B cell (primary cell): Measurements from ENCODE around the gene CADPS. TPM values are rescaled to one million over a fixed set of nuclear protein-coding genes. Genes with fewer than 3 reads are reported as not detected.

Experiments
- ATAC-seq: fragments of 200-7000 bp; cut with Tn5 transposase; one replicate; pipeline ENCODE4 v1.10.0; 2021; ENCODE audit warnings: low read depth, mild to moderate bottlenecking, moderate number of reproducible peaks, moderate library complexity
- CTCF ChIA-PET: fragments of 350-600 bp; sonication (Branson Sonifier 250); formaldehyde crosslinking; loops from one replicate; lab custom pipeline; 2021; ENCODE audit warnings: antibody characterized with exemption, inconsistent platforms; lab: Charles Lee
- POLR2A ChIA-PET: fragments of 350-600 bp; sonication (Branson Sonifier 250); formaldehyde crosslinking; loops from one replicate; lab custom pipeline; 2021; ENCODE audit warnings: antibody characterized with exemption; lab: Charles Lee
- DNase-seq: peaks from one replicate; pipeline ENCODE4 v3.0.0; 2013
- H2AFZ ChIP-seq: 2 replicates; pipeline ENCODE4 v1.6.1; 2012; ENCODE audit warnings: mild to moderate bottlenecking, low read depth, low read length; ENCODE audit not compliant: insufficient read depth, poor library complexity, severe bottlenecking
- H3K27ac ChIP-seq, 2 donors: 1 replicate in 1 of 2; 2 replicates in 1 of 2; pipeline ENCODE4 v1.5.1; 2012 to 2013; ENCODE audit warnings: low read length in 2 of 2, mild to moderate bottlenecking in 2 of 2, moderate library complexity in 1 of 2
- H3K27me3 ChIP-seq, 4 experiments: fragments of 200-600 bp in 1 of 4; sonication (generic) in 1 of 4; replicated peaks in 1 of 4; 1 replicate in 2 of 4; 2 replicates in 2 of 4; pipeline versions ENCODE4 v1.6.1 to v1.7.0; 2013 to 2016; ENCODE audit warnings: low read length in 3 of 4, mild to moderate bottlenecking in 2 of 4, mixed read lengths in 1 of 4, moderate library complexity in 1 of 4; ENCODE audit not compliant: insufficient read depth in 4 of 4, control insufficient read depth in 3 of 4; ENCODE audit errors: control extremely low read depth in 1 of 4
- H3K36me3 ChIP-seq, 2 experiments: replicated peaks in 1 of 2; 1 replicate in 1 of 2; 2 replicates in 1 of 2; pipeline versions ENCODE4 v1.6.1 to v1.7.1; 2013; ENCODE audit warnings: low read length in 1 of 2; ENCODE audit not compliant: insufficient read depth in 2 of 2, control insufficient read depth in 1 of 2; ENCODE audit errors: control extremely low read depth in 1 of 2, extremely low read depth in 1 of 2
- H3K4me1 ChIP-seq, 2 donors: fragments of 200-600 bp in 1 of 2; sonication (generic) in 1 of 2; 1 replicate in 1 of 2; 2 replicates in 1 of 2; pipeline versions ENCODE4 v1.5.1 to v1.6.1; 2013 to 2017; ENCODE audit warnings: low read length in 2 of 2; ENCODE audit not compliant: control insufficient read depth in 2 of 2, insufficient read depth in 2 of 2
- H3K4me2 ChIP-seq: replicated peaks from 2 replicates; pipeline ENCODE3; 2012; ENCODE audit warnings: mild to moderate bottlenecking, low read depth, low read length; ENCODE audit not compliant: poor library complexity, severe bottlenecking
- H3K4me3 ChIP-seq, 5 experiments: fragments of 200-600 bp in 1 of 5; sonication (generic) in 1 of 5; 1 replicate in 3 of 5; 2 replicates in 2 of 5; pipeline versions ENCODE4 v1.5.1 to v1.7.0; 2011 to 2016; ENCODE audit warnings: low read length in 4 of 5, mild to moderate bottlenecking in 4 of 5, low read depth in 2 of 5, control low read depth in 1 of 5, moderate library complexity in 1 of 5; ENCODE audit not compliant: insufficient read depth in 1 of 5; ENCODE audit errors: control extremely low read depth in 1 of 5, extremely low read depth in 1 of 5
- H3K79me2 ChIP-seq: fragments of 200-600 bp; sonication (generic); one replicate; pipeline ENCODE4 v1.6.0; 2016; ENCODE audit warnings: low read length; ENCODE audit not compliant: control insufficient read depth, insufficient read depth
- H3K9ac ChIP-seq: fragments of 200-600 bp; sonication (generic); 2 replicates; pipeline ENCODE4 v1.6.1; 2017; ENCODE audit warnings: mild to moderate bottlenecking, low read length, moderate library complexity
- H3K9me3 ChIP-seq, 3 donors: one replicate each; pipeline versions ENCODE4 v1.6.1 to v1.7.1; 2013; ENCODE audit warnings: low read length in 2 of 3; ENCODE audit not compliant: control insufficient read depth in 2 of 3, insufficient read depth in 1 of 3; ENCODE audit errors: control extremely low read depth in 1 of 3
- H4K20me1 ChIP-seq: 2 replicates; pipeline ENCODE4 v1.6.0; 2012; ENCODE audit warnings: mild to moderate bottlenecking, low read length; ENCODE audit not compliant: insufficient read depth, control insufficient read depth, poor library complexity, severe bottlenecking
- H3K27ac Mint-ChIP-seq: one replicate; pipeline ENCODE4 v1.8.0; 2021; ENCODE audit warnings: mixed read lengths
- H3K27me3 Mint-ChIP-seq: one replicate; pipeline ENCODE4 v1.8.0; 2021; ENCODE audit warnings: mixed read lengths
- H3K4me1 Mint-ChIP-seq: one replicate; pipeline ENCODE4 v1.8.0; 2021; ENCODE audit warnings: mixed read lengths
- H3K4me3 Mint-ChIP-seq: one replicate; pipeline ENCODE4 v1.8.0; 2021; ENCODE audit warnings: mixed read lengths
- H3K9me3 Mint-ChIP-seq: one replicate; pipeline ENCODE4 v1.8.0; 2022; ENCODE audit warnings: mixed read lengths; ENCODE audit not compliant: insufficient read depth
- CTCF ChIP-seq: fragments of 200-600 bp; IDR thresholded peaks from one replicate; pipeline ENCODE4 v1.8.0; 2022; ENCODE audit warnings: antibody characterized with exemption, mild to moderate bottlenecking
- EZH2 ChIP-seq: IDR thresholded peaks from 2 replicates; pipeline ENCODE4 v1.6.1; 2012; ENCODE audit warnings: borderline replicate concordance, low read depth, mild to moderate bottlenecking, moderate library complexity, low read length; ENCODE audit not compliant: insufficient read depth, poor library complexity, severe bottlenecking
- WGBS: methylation state at CpG from one replicate; pipeline ENCODE4 v1.1.5; 2013; ENCODE audit warnings: missing lambda C conversion rate; ENCODE audit not compliant: insufficient coverage; 5-methylcytosine and 5-hydroxymethylcytosine counted together
- intact Hi-C: fragments of 100-400 bp; cut with micrococcal nuclease; formaldehyde crosslinking; loops from one replicate; pipeline ENCODE4 v1.10.0; 2022
- polyA plus RNA-seq: library from polyadenylated mRNA; depleted of rRNA; stranded (reverse); fragments of >200 nt; gene quantifications from 2 replicates; pipeline ENCODE4 v1.2.3, GENCODE V29; 2012
- total RNA-seq, 2 donors: library from RNA; stranded (reverse); fragments of 120-200 nt in 1 of 2; gene quantifications; 1 replicate in 1 of 2; 2 replicates in 1 of 2; pipeline versions ENCODE4 v1.2.3 to v1.2.4, GENCODE V29; 2013 to 2022

CADPS gene
- total and polyA plus RNA-seq, 2 donors (not counting 1 experiment from before 2014, with no cell fraction given): 0.16 to 0.22 TPM

- H3K27me3 Mint-ChIP-seq: no peaks in the 10 kb centered on the region
- no peak for ATAC-seq
- H3K9ac ChIP-seq: no peak overlapping the region
- no peak overlapping the region for H3K4me3 ChIP-seq
- no peak for DNase-seq
- H3K9me3 Mint-ChIP-seq: no peaks in the 10 kb centered on the region
- H4K20me1 ChIP-seq: no peaks in the 10 kb centered on the region
- no peaks in the 10 kb centered on the region for H3K9me3 ChIP-seq
- WGBS: 46% methylated on average over 2 of the region's 2 CpGs
- intact Hi-C loops: no loop called here
- H3K4me1 ChIP-seq: no peaks in the 10 kb centered on the region
- no peaks in the 10 kb centered on the region for H3K36me3 ChIP-seq
- H3K79me2 ChIP-seq: no peaks in the 10 kb centered on the region
- no peak overlapping the region for H3K27ac Mint-ChIP-seq
- no peaks in the 10 kb centered on the region for H3K27me3 ChIP-seq
- H3K4me2 ChIP-seq: no peak overlapping the region
- CTCF ChIA-PET: no interaction called here
- TF ChIP-seq EZH2 (no peak), CTCF (no peak)
- H3K4me3 Mint-ChIP-seq: no peak overlapping the region
- H3K27ac ChIP-seq: no peak overlapping the region
- POLR2A ChIA-PET: no interaction called here
- H3K4me1 Mint-ChIP-seq: no peaks in the 10 kb centered on the region
- no peak overlapping the region for H2AFZ ChIP-seq
Observed at GRCh38 chr3:62922326-62922725, 47.1 kb upstream of the CADPS start.

- H4K20me1 ChIP-seq: no peaks in the 10 kb centered on the region
- no peak overlapping the region for H3K27ac ChIP-seq
- no peaks in the 10 kb centered on the region for H3K4me1 Mint-ChIP-seq
- no peaks in the 10 kb centered on the region for H3K27me3 Mint-ChIP-seq
- H3K27me3 ChIP-seq: no peaks in the 10 kb centered on the region
- H3K9ac ChIP-seq: no peak overlapping the region
- intact Hi-C loops: no loop called here
- ChIA-PET CTCF (interaction anchor here (1.0 kb wide), 1 partner anchor 9 kb away, joined by 3 read pairs; no protein-coding TSS in a partner anchor), POLR2A (no interaction called here)
- H3K9me3 Mint-ChIP-seq: no peaks in the 10 kb centered on the region
- no peak overlapping the region for H2AFZ ChIP-seq
- H3K27ac Mint-ChIP-seq: no peak overlapping the region
- H3K4me1 ChIP-seq: no peaks in the 10 kb centered on the region
- TF ChIP-seq CTCF: no peak
- TF ChIP-seq EZH2: no peak
- H3K9me3 ChIP-seq: no peaks in the 10 kb centered on the region
- no peak overlapping the region for H3K4me2 ChIP-seq
- no peak for ATAC-seq
- no peak overlapping the region for H3K4me3 Mint-ChIP-seq
- H3K36me3 ChIP-seq: no peaks in the 10 kb centered on the region
- DNase-seq: no peak
- H3K79me2 ChIP-seq: no peaks in the 10 kb centered on the region
- no peak overlapping the region for H3K4me3 ChIP-seq
Observed at GRCh38 chr3:62920466-62920784, 45.2 kb upstream of the CADPS start.
